ENCODE measurements around the gene TMEM88. TPM values are rescaled to one million over a fixed set of nuclear protein-coding genes. Genes with fewer than 3 reads are reported as not detected.

The TMEM88 gene
- total RNA-seq, 1 experiment from 2014 or later: 1.5 TPM

- H3K4me2 ChIP-seq (ENCODE audit: low read length): peak within 1 kb of the TSS; percentile 97
- peak; percentile 90 for DNase-seq
- peak within 1 kb of the TSS; percentile 88 for H3K27ac ChIP-seq (ENCODE audit: low read length)
- peaks cover 50% of the 10 kb centered on the region for H3K79me2 ChIP-seq (ENCODE audit: low read length)
- intact Hi-C loops (cut with micrococcal nuclease): loop anchor here (2.0 kb wide), 2 partner anchors 15 to 23 kb away; partner anchors contain the start of gene KDM6B
- peak within 1 kb of the TSS; percentile 94 for H3K9ac ChIP-seq (ENCODE audit: low read length)
- TF ChIP-seq EZH2 (IDR thresholded peaks at IDR 0.05; ENCODE audit: low read length, unreplicated experiment) (no peak), CTCF (conservative IDR thresholded peaks at IDR 0.05; ENCODE audit: low read depth, low read length) (no peak), EZH2phosphoT487 (IDR thresholded peaks at IDR 0.05; ENCODE audit: borderline replicate concordance, low read length) (no peak)
- peak; percentile 25 for ATAC-seq
- peaks cover 20% of the 10 kb centered on the region for H3K4me1 ChIP-seq (ENCODE audit: insufficient read depth, low read length)
- no peaks in the 10 kb centered on the region for H3K9me2 ChIP-seq (replicated peaks; ENCODE audit: low read length)
- TSS peak; percentile 40 for BruUV-seq (replicated peaks)
- H3K9me3 ChIP-seq (ENCODE audit: low read length): no peaks in the 10 kb centered on the region
- peak within 1 kb of the TSS; percentile 90 for H2AFZ ChIP-seq (ENCODE audit: low read length)
- ChIA-PET CTCF (interaction anchor here (0.7 kb wide), 2 partner anchors 33 to 76 kb away, joined by 3 read pairs; no protein-coding TSS in a partner anchor), POLR2A (ENCODE audit: unreplicated experiment) (no interaction called here)
- H3K4me3 ChIP-seq (ENCODE audit: low read length): peak within 1 kb of the TSS; percentile 90
- no peaks in the 10 kb centered on the region for H4K20me1 ChIP-seq (ENCODE audit: low read length)
- peaks cover 1% of the 10 kb centered on the region; the same call in 1 of the 2 replicates for H3K36me3 ChIP-seq (ENCODE audit: low read depth, low read length)
- H3F3A ChIP-seq (ENCODE audit: low read length, unreplicated experiment): no peaks in the 10 kb centered on the region
- no peaks in the 10 kb centered on the region for H3K27me3 ChIP-seq (ENCODE audit: low read length)
Measured at GRCh38 chr17:7857713-7858521, 3.1 kb downstream of the TMEM88 start, which contains the start of gene CYB5D1. CYB5D1 (plus strand) TSS chr17:7858003; CDS start chr17:7858135, 132 bp downstream.

DNA sequence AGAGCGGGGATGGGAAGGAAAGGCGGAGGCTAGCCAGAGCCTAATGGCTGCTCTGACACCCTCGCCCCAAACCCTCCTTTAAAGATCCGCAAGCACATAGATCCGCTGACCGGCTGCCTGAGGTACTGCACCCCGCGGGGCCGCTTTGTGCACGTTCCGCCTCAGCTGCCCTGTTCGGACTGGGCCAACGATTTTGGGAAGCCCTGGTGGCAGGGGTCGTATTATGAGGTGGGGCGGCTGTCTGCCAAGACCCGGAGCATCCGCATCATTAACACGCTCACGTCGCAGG is 3.6 kb downstream of the TMEM88 start:
- Histone ChIP-seq H3F3A (ENCODE audit: low read length, unreplicated experiment) (no peaks in the 10 kb centered on the region), H2AFZ (ENCODE audit: low read length) (peak overlapping the region; percentile 90), H3K27ac (ENCODE audit: low read length) (peak overlapping the region; percentile 88), H3K4me3 (ENCODE audit: low read length) (peak overlapping the region; percentile 90), H3K27me3 (ENCODE audit: low read length) (no peaks in the 10 kb centered on the region), H3K9ac (ENCODE audit: low read length) (peak overlapping the region; percentile 94), H3K4me1 (ENCODE audit: insufficient read depth, low read length) (peaks cover 21% of the 10 kb centered on the region), H4K20me1 (ENCODE audit: low read length) (no peaks in the 10 kb centered on the region), H3K79me2 (ENCODE audit: low read length) (peaks cover 50% of the 10 kb centered on the region), H3K36me3 (ENCODE audit: low read depth, low read length) (no peaks in the 10 kb centered on the region; the same call in 1 of the 2 replicates), H3K4me2 (ENCODE audit: low read length) (peak overlapping the region; percentile 97), H3K9me3 (ENCODE audit: low read length) (no peaks in the 10 kb centered on the region), H3K9me2 (replicated peaks; ENCODE audit: low read length) (no peaks in the 10 kb centered on the region)
- DNase-seq: peak; percentile 40
- TF ChIP-seq CTCF (conservative IDR thresholded peaks at IDR 0.05; ENCODE audit: low read depth, low read length) (peak; percentile 49; the same call in 1 of the 2 replicates), EZH2phosphoT487 (IDR thresholded peaks at IDR 0.05; ENCODE audit: borderline replicate concordance, low read length) (no peak)
- POLR2A ChIA-PET (ENCODE audit: unreplicated experiment): no interaction called here
- ATAC-seq: 0 out of 2 replicates have a peak, but pooled peaks have one; percentile 4
- CTCF ChIA-PET: no interaction called here
- BruUV-seq (replicated peaks): no TSS peak
- intact Hi-C loops (cut with micrococcal nuclease): no loop called here

GRCh38 chr17:7859028-7859427 is 4.2 kb downstream of the TMEM88 start:
- Histone ChIP-seq H3K27ac (ENCODE audit: low read length) (no peak overlapping the region), H3F3A (ENCODE audit: low read length, unreplicated experiment) (no peaks in the 10 kb centered on the region), H3K4me1 (ENCODE audit: insufficient read depth, low read length) (peaks cover 21% of the 10 kb centered on the region), H3K36me3 (ENCODE audit: low read depth, low read length) (no peaks in the 10 kb centered on the region; the same call in 1 of the 2 replicates), H3K9ac (ENCODE audit: low read length) (peak overlapping the region; percentile 94), H4K20me1 (ENCODE audit: low read length) (no peaks in the 10 kb centered on the region), H3K9me2 (replicated peaks; ENCODE audit: low read length) (no peaks in the 10 kb centered on the region), H3K4me2 (ENCODE audit: low read length) (peak overlapping the region; percentile 97), H3K4me3 (ENCODE audit: low read length) (peak overlapping the region; percentile 90), H2AFZ (ENCODE audit: low read length) (no peak overlapping the region; the same call in 1 of the 2 replicates), H3K79me2 (ENCODE audit: low read length) (peaks cover 50% of the 10 kb centered on the region), H3K9me3 (ENCODE audit: low read length) (no peaks in the 10 kb centered on the region), H3K27me3 (ENCODE audit: low read length) (no peaks in the 10 kb centered on the region)
- no peak for DNase-seq
- ChIA-PET CTCF (no interaction called here), POLR2A (ENCODE audit: unreplicated experiment) (no interaction called here)
- TF ChIP-seq EZH2 (IDR thresholded peaks at IDR 0.05; ENCODE audit: low read length, unreplicated experiment) (no peak), CTCF (conservative IDR thresholded peaks at IDR 0.05; ENCODE audit: low read depth, low read length) (no peak), EZH2phosphoT487 (IDR thresholded peaks at IDR 0.05; ENCODE audit: borderline replicate concordance, low read length) (no peak)
- intact Hi-C loops (cut with micrococcal nuclease): no loop called here
- ATAC-seq: no peak
- no TSS peak for BruUV-seq (replicated peaks)

Data from PC-3 (cell line).